HEK293 (cell line): ENCODE measurements around the gene TBC1D24.

Experiments
- EGR2 ChIP-seq: fragments of 450-650 bp; formaldehyde crosslinking; IDR thresholded peaks from 2 replicates; pipeline ENCODE4 v1.5.1; 2016; ENCODE audit warnings: low read depth, missing biosample characterization, missing genetic modification characterization
- GFI1B ChIP-seq: fragments of 450-650 bp; formaldehyde crosslinking; IDR thresholded peaks from 2 replicates; pipeline ENCODE4 v1.5.1; 2016; ENCODE audit warnings: missing biosample characterization, missing genetic modification characterization
- INSM2 ChIP-seq: fragments of 450-650 bp; formaldehyde crosslinking; IDR thresholded peaks from 2 replicates; pipeline ENCODE4 v1.5.1; 2016; ENCODE audit warnings: missing biosample characterization, missing genetic modification characterization
- KLF10 ChIP-seq: fragments of 450-650 bp; IDR thresholded peaks from 2 replicates; pipeline ENCODE4 v1.5.1; 2018; ENCODE audit warnings: missing biosample characterization, mild to moderate bottlenecking, missing genetic modification characterization
- OSR2 ChIP-seq: fragments of 450-650 bp; formaldehyde crosslinking; IDR thresholded peaks from 2 replicates; pipeline ENCODE4 v1.5.1; 2016; ENCODE audit warnings: missing biosample characterization, missing genetic modification characterization
- PATZ1 ChIP-seq: fragments of 450-650 bp; formaldehyde crosslinking; IDR thresholded peaks from 2 replicates; pipeline ENCODE4 v1.5.1; 2016; ENCODE audit warnings: missing biosample characterization, missing genetic modification characterization
- TSHZ1 ChIP-seq: fragments of 450-650 bp; formaldehyde crosslinking; IDR thresholded peaks from 2 replicates; pipeline ENCODE4 v1.5.1; 2016; ENCODE audit warnings: missing biosample characterization, missing genetic modification characterization, borderline replicate concordance
- ZBTB10 ChIP-seq: fragments of 450-650 bp; formaldehyde crosslinking; IDR thresholded peaks from 2 replicates; pipeline ENCODE4 v1.5.1; 2016; ENCODE audit warnings: missing biosample characterization, missing genetic modification characterization
- ZBTB17 ChIP-seq: fragments of 450-650 bp; formaldehyde crosslinking; IDR thresholded peaks from 2 replicates; pipeline ENCODE4 v1.5.1; 2016; ENCODE audit warnings: missing biosample characterization, missing genetic modification characterization
- ZBTB6 ChIP-seq: fragments of 450-650 bp; formaldehyde crosslinking; IDR thresholded peaks from 2 replicates; pipeline ENCODE4 v1.5.1; 2017; ENCODE audit warnings: missing biosample characterization, missing genetic modification characterization
- ZBTB8A ChIP-seq: fragments of 450-650 bp; formaldehyde crosslinking; IDR thresholded peaks from 2 replicates; pipeline ENCODE4 v1.5.1; 2016; ENCODE audit warnings: missing biosample characterization, missing genetic modification characterization
- ZNF133 ChIP-seq: fragments of 450-650 bp; formaldehyde crosslinking; IDR thresholded peaks from 2 replicates; pipeline ENCODE4 v1.5.1; 2016; ENCODE audit warnings: missing biosample characterization, missing genetic modification characterization
- ZNF169 ChIP-seq: fragments of 450-650 bp; formaldehyde crosslinking; IDR thresholded peaks from 2 replicates; pipeline ENCODE4 v1.5.1; 2016; ENCODE audit warnings: missing biosample characterization, missing genetic modification characterization
- ZNF2 ChIP-seq: fragments of 450-650 bp; formaldehyde crosslinking; IDR thresholded peaks from 2 replicates; pipeline ENCODE4 v1.5.1; 2016; ENCODE audit warnings: missing biosample characterization, missing genetic modification characterization
- ZNF274 ChIP-seq, 2 experiments: fragments of 200-500 bp in 1 of 2; fragments of 450-650 bp in 1 of 2; sonication (Bioruptor generic) in 1 of 2; formaldehyde crosslinking in 1 of 2; IDR thresholded peaks; 2 replicates each; pipeline versions ENCODE4 v1.5.1 to v1.6.1; 2014 to 2016; ENCODE audit warnings: borderline replicate concordance in 1 of 2, inconsistent platforms in 1 of 2, low read length in 1 of 2, missing biosample characterization in 1 of 2, missing genetic modification characterization in 1 of 2
- ZNF366 ChIP-seq: fragments of 450-650 bp; formaldehyde crosslinking; conservative IDR thresholded peaks from 2 replicates; pipeline ENCODE4 v1.5.1; 2016; ENCODE audit warnings: missing biosample characterization, missing genetic modification characterization
- ZNF394 ChIP-seq: fragments of 450-650 bp; formaldehyde crosslinking; IDR thresholded peaks from 2 replicates; pipeline ENCODE4 v1.5.1; 2016; ENCODE audit warnings: missing biosample characterization, missing genetic modification characterization, mild to moderate bottlenecking, moderate library complexity, borderline replicate concordance
- ZNF404 ChIP-seq: fragments of 450-650 bp; formaldehyde crosslinking; IDR thresholded peaks from 2 replicates; pipeline ENCODE4 v1.5.1; 2017; ENCODE audit warnings: missing biosample characterization, missing genetic modification characterization
- ZNF488 ChIP-seq: fragments of 450-650 bp; formaldehyde crosslinking; IDR thresholded peaks from 2 replicates; pipeline ENCODE4 v1.5.1; 2016; ENCODE audit warnings: missing biosample characterization, missing genetic modification characterization
- ZNF544 ChIP-seq: fragments of 450-650 bp; formaldehyde crosslinking; IDR thresholded peaks from 2 replicates; pipeline ENCODE4 v1.5.0; 2017; ENCODE audit warnings: missing biosample characterization, missing genetic modification characterization
- ZNF560 ChIP-seq: fragments of 450-650 bp; formaldehyde crosslinking; IDR thresholded peaks from 2 replicates; pipeline ENCODE4 v1.5.1; 2017; ENCODE audit warnings: missing biosample characterization, missing genetic modification characterization, borderline replicate concordance
- ZNF610 ChIP-seq: fragments of 450-650 bp; formaldehyde crosslinking; IDR thresholded peaks from 2 replicates; pipeline ENCODE4 v1.5.1; 2016; ENCODE audit warnings: missing biosample characterization, missing genetic modification characterization, borderline replicate concordance
- ZNF624 ChIP-seq: fragments of 450-650 bp; formaldehyde crosslinking; IDR thresholded peaks from 2 replicates; pipeline ENCODE4 v1.5.1; 2017; ENCODE audit warnings: missing biosample characterization, missing genetic modification characterization
- ZNF777 ChIP-seq: fragments of 450-650 bp; formaldehyde crosslinking; IDR thresholded peaks from 2 replicates; pipeline ENCODE4 v1.5.1; 2017; ENCODE audit warnings: missing biosample characterization, missing genetic modification characterization, borderline replicate concordance
- ZSCAN4 ChIP-seq: fragments of 450-650 bp; formaldehyde crosslinking; IDR thresholded peaks from 2 replicates; pipeline ENCODE4 v1.5.1; 2017; ENCODE audit warnings: missing biosample characterization, missing genetic modification characterization

TBC1D24 gene

GRCh38 chr16:2520097-2520783 lies 45.3 kb downstream of the TBC1D24 start, which contains the start of gene AMDHD2 (continued):
- TF ChIP-seq PATZ1 (tag by site-specific recombination) = no peak
- 0 out of 2 replicates have a peak, but pooled peaks have one; percentile 22 for TF ChIP-seq INSM2
- TF ChIP-seq ZNF133 = no peak
- no peak for TF ChIP-seq ZNF544 (tag by site-specific recombination)
- no peak for TF ChIP-seq ZBTB10 (tag by site-specific recombination)
- peak; percentile 51; the same call in 1 of the 2 replicates for TF ChIP-seq KLF10 (tag by site-specific recombination)
- no peak for TF ChIP-seq ZNF2 (tag by site-specific recombination)
- TF ChIP-seq TSHZ1 (tag by site-specific recombination) = no peak
- TF ChIP-seq ZNF777 (tag by site-specific recombination) = no peak
- TF ChIP-seq ZNF394 (tag by site-specific recombination) = no peak
- TF ChIP-seq ZBTB17 (tag by site-specific recombination) = no peak
- no peak for TF ChIP-seq GFI1B (tag by site-specific recombination)
- TF ChIP-seq ZNF404 = no peak
- TF ChIP-seq ZNF274 (IDR thresholded peaks at IDR 0.05; ENCODE audit: low read length) = no peak
- no peak for TF ChIP-seq ZNF274 (tag by site-specific recombination; IDR thresholded peaks at IDR 0.05; ENCODE audit: borderline replicate concordance)
- TF ChIP-seq OSR2 (tag by site-specific recombination) = no peak
- TF ChIP-seq EGR2 (tag by site-specific recombination) = no peak
- no peak for TF ChIP-seq ZNF624
- peak; percentile 67 for TF ChIP-seq ZBTB8A (tag by site-specific recombination)
- no peak for TF ChIP-seq ZNF560 (tag by site-specific recombination)
- TF ChIP-seq ZNF169 = no peak
- no peak for TF ChIP-seq ZNF610
- peak; percentile 79 for TF ChIP-seq ZBTB6
- TF ChIP-seq ZNF366 = no peak
- no peak for TF ChIP-seq ZNF488 (tag by site-specific recombination)
- no peak for TF ChIP-seq ZSCAN4 (tag by site-specific recombination)
